IMR-90 (cell line): ENCODE measurements around the gene TOMM20. TPM values are rescaled to one million over a fixed set of nuclear protein-coding genes. Genes with fewer than 3 reads are reported as not detected.
"Not testable (repeated sequence)": the region's sequence is repeated elsewhere in the genome, so short reads cannot be mapped to it uniquely, and the experiment has no call there.

Experiments
- ATAC-seq: fragments of 200-7000 bp; cut with Tn5 transposase; 2 replicates; pipeline ENCODE4 v1.9.1; 2020; ENCODE audit warnings: low read depth, mild to moderate bottlenecking, moderate library complexity
- BruUV-seq: library from RNA; stranded (reverse); fragments of 400-500 nt; replicated peaks from 2 replicates; lab custom pipeline; 2021; lab: Mats Ljungman, UMichigan
- CTCF ChIA-PET: fragments of 300-600 bp; formaldehyde crosslinking; extraction: SDS; loops from one replicate; lab custom pipeline; 2021; ENCODE audit warnings: antibody characterized with exemption; lab: Yijun Ruan, JAX
- POLR2A ChIA-PET: fragments of 300-600 bp; sonication (Branson Sonifier 250); formaldehyde crosslinking; loops from one replicate; lab custom pipeline; 2022; ENCODE audit warnings: antibody characterized with exemption; ENCODE audit not compliant: unreplicated experiment; lab: Charles Lee
- DNase-seq: peaks from one replicate; pipeline ENCODE4 v3.0.0; 2013
- H2AFZ ChIP-seq: replicated peaks from 2 replicates; pipeline ENCODE3; 2013; ENCODE audit warnings: low read length, mild to moderate bottlenecking; ENCODE audit not compliant: poor library complexity
- H2AK5ac ChIP-seq: 2 replicates; pipeline ENCODE4 v1.6.1; 2013; ENCODE audit warnings: low read depth, low read length, inconsistent platforms
- H2AK9ac ChIP-seq: replicated peaks from 2 replicates; pipeline ENCODE3; 2013; ENCODE audit warnings: mild to moderate bottlenecking, low read depth, low read length, moderate library complexity; ENCODE audit not compliant: poor library complexity
- H2BK120ac ChIP-seq: 2 replicates; pipeline ENCODE4 v1.6.1; 2013; ENCODE audit warnings: low read depth, low read length, inconsistent platforms
- H2BK15ac ChIP-seq: 3 replicates; pipeline ENCODE4 v1.6.1; 2013; ENCODE audit warnings: low read depth, low read length, inconsistent platforms
- H2BK20ac ChIP-seq: 2 replicates; pipeline ENCODE4 v1.6.1; 2013; ENCODE audit warnings: low read depth, mild to moderate bottlenecking, inconsistent platforms, low read length, moderate library complexity
- H2BK5ac ChIP-seq: 2 replicates; pipeline ENCODE4 v1.6.1; 2013; ENCODE audit warnings: mild to moderate bottlenecking, low read depth, low read length, inconsistent platforms; ENCODE audit not compliant: poor library complexity, severe bottlenecking
- H3K14ac ChIP-seq: replicated peaks from 2 replicates; pipeline ENCODE4 v1.6.1; 2013; ENCODE audit warnings: low read depth, low read length, inconsistent platforms
- H3K18ac ChIP-seq: 2 replicates; pipeline ENCODE4 v1.6.1; 2013; ENCODE audit warnings: low read depth, low read length, control low read depth
- H3K23ac ChIP-seq: 2 replicates; pipeline ENCODE4 v1.6.1; 2013; ENCODE audit warnings: low read depth, low read length, inconsistent platforms
- H3K27ac ChIP-seq: 2 replicates; pipeline ENCODE4 v1.5.1; 2013; ENCODE audit warnings: mild to moderate bottlenecking, control low read depth, low read length; ENCODE audit not compliant: insufficient read depth
- H3K27me3 ChIP-seq: 2 replicates; pipeline ENCODE4 v1.6.1; 2013; ENCODE audit warnings: low read length; ENCODE audit not compliant: control insufficient read depth, insufficient read depth
- H3K36me3 ChIP-seq: 2 replicates; pipeline ENCODE4 v1.6.1; 2013; ENCODE audit warnings: low read length, mixed read lengths; ENCODE audit not compliant: control insufficient read depth, insufficient read depth
- H3K4ac ChIP-seq: 2 replicates; pipeline ENCODE4 v1.6.1; 2013; ENCODE audit warnings: low read depth, low read length, inconsistent platforms
- H3K4me1 ChIP-seq: 2 replicates; pipeline ENCODE4 v1.6.1; 2013; ENCODE audit warnings: low read length, mixed read lengths; ENCODE audit not compliant: control insufficient read depth, insufficient read depth
- H3K4me2 ChIP-seq: 2 replicates; pipeline ENCODE4 v1.6.1; 2013; ENCODE audit warnings: low read depth, mild to moderate bottlenecking, control low read depth, low read length, moderate library complexity
- H3K4me3 ChIP-seq: 2 replicates; pipeline ENCODE4 v1.5.1; 2013; ENCODE audit warnings: low read depth, mild to moderate bottlenecking, control low read depth, low read length, moderate library complexity; ENCODE audit not compliant: insufficient read depth
- H3K56ac ChIP-seq: 2 replicates; pipeline ENCODE4 v1.6.1; 2013; ENCODE audit warnings: low read length, inconsistent platforms; ENCODE audit not compliant: insufficient read depth; ENCODE audit errors: extremely low read depth
- H3K79me1 ChIP-seq, 2 experiments: 2 replicates each; pipeline ENCODE4 v1.6.1; 2013; ENCODE audit warnings: low read length in 2 of 2, inconsistent platforms in 1 of 2, low read depth in 1 of 2
- H3K9ac ChIP-seq: 2 replicates; pipeline ENCODE4 v1.6.1; 2013; ENCODE audit warnings: low read depth, low read length, control low read depth
- H3K9me1 ChIP-seq: 2 replicates; pipeline ENCODE4 v1.6.1; 2013; ENCODE audit warnings: low read length, inconsistent platforms; ENCODE audit not compliant: insufficient read depth
- H3K9me3 ChIP-seq: 2 replicates; pipeline ENCODE4 v1.6.1; 2013; ENCODE audit warnings: low read length; ENCODE audit not compliant: control insufficient read depth, insufficient read depth
- H4K20me1 ChIP-seq: 2 replicates; pipeline ENCODE4 v1.6.1; 2013; ENCODE audit warnings: low read length, inconsistent platforms; ENCODE audit not compliant: insufficient read depth
- H4K5ac ChIP-seq: 2 replicates; pipeline ENCODE4 v1.6.1; 2013; ENCODE audit warnings: mild to moderate bottlenecking, low read depth, low read length, control low read depth
- H4K8ac ChIP-seq, 2 experiments: 2 replicates each; pipeline ENCODE4 v1.6.1; 2013; ENCODE audit warnings: low read depth in 2 of 2, low read length in 2 of 2, control low read depth in 1 of 2, inconsistent platforms in 1 of 2
- H4K91ac ChIP-seq: 2 replicates; pipeline ENCODE4 v1.6.1; 2013; ENCODE audit warnings: low read depth, low read length, inconsistent platforms; ENCODE audit not compliant: insufficient read depth
- CEBPB ChIP-seq: IDR thresholded peaks from 2 replicates; pipeline ENCODE4 v1.6.1; 2012; ENCODE audit warnings: low read depth, low read length, improper control_type of control experiment
- MAZ ChIP-seq: IDR thresholded peaks from 2 replicates; pipeline ENCODE4 v1.6.1; 2012; ENCODE audit warnings: low read depth, mild to moderate bottlenecking, low read length, improper control_type of control experiment, moderate library complexity, borderline replicate concordance
- NFE2L2 ChIP-seq: fragments of 150-350 bp; IDR thresholded peaks from 2 replicates; pipeline ENCODE4 v1.6.1; 2016; ENCODE audit warnings: low read depth, mild to moderate bottlenecking, low read length
- POLR2A ChIP-seq: IDR thresholded peaks from 2 replicates; pipeline ENCODE4 v1.6.1; 2012; ENCODE audit warnings: mild to moderate bottlenecking, low read depth, low read length
- WGBS, 2 experiments: methylation state at CpG; one replicate each; pipeline versions ENCODE4 v1.1.5 to v1.1.7; 2013; ENCODE audit warnings: missing lambda C conversion rate in 2 of 2; ENCODE audit not compliant: insufficient read length in 1 of 2; ENCODE audit errors: extremely low coverage in 2 of 2; 5-methylcytosine and 5-hydroxymethylcytosine counted together
- dilution Hi-C: fragments of 300-500 bp; cut with HindIII; formaldehyde crosslinking; loops from one replicate; pipeline ENCODE4 v1.14.3; 2018; ENCODE audit warnings: low sequenced_read_pairs; ENCODE audit not compliant: unreplicated experiment
- in situ Hi-C: fragments of 300-500 bp; cut with MboI; formaldehyde crosslinking; loops from 3 replicates; pipeline ENCODE4 v1.14.3; 2019; ENCODE audit warnings: low sequenced_read_pairs, inconsistent platforms, mixed read lengths
- intact Hi-C: fragments of 100-400 bp; cut with micrococcal nuclease; formaldehyde crosslinking; loops from 2 replicates; pipeline ENCODE4 v1.10.0; 2022
- polyA plus RNA-seq, 3 experiments: library from polyadenylated mRNA; depleted of rRNA; stranded (reverse); fragments of >200 nt; gene quantifications; 2 replicates each; pipeline ENCODE4 v1.2.3, GENCODE V29; 2012; ENCODE audit warnings: low replicate concordance in 1 of 3
- total RNA-seq: library from RNA; depleted of rRNA; stranded (reverse); fragments of >200 nt; gene quantifications from 2 replicates; pipeline ENCODE4 v1.2.3, GENCODE V29; 2012

Gene TOMM20
- total and polyA plus RNA-seq, 2 of the 4 experiments (the other 2 are of a cell fraction), result 75.3 to 84.4 TPM

DNA sequence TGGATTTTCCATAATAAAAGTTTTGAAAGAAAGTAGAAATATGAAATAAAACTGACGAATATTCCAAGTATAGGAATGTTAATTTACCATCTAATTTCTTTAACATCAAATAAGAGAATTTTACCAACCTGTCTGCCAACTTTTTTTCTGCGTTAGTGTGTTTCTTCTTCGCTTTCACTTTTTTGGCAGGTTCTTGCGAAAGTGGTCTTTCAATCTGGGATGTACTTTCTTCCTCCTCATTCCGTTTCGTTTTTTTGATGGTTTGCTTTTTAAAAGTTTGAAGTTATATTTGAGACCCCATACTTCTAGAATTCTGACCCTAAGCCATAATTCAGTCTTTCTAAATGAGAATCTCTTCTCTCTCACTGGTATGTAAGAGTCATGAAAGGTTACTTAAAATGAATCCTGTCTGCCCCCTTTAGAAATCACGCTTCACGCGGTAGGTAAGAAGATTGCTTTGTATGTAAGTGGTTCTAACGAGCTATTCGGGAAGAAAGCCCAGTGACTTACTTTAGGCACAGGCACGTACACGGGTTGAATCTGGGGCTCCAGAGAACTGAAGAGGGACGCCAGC lies 31.8 kb upstream of the TOMM20 start:
- ATAC-seq (peak; percentile 36), DNase-seq (peak; percentile 64)
- no peaks in the 10 kb centered on the region for H3K27me3 ChIP-seq
- H3K4me1 ChIP-seq, result peaks cover 2% of the 10 kb centered on the region
- H3K18ac ChIP-seq, result peak overlapping the region; percentile 30; the same call in 1 of the 2 replicates
- H4K5ac ChIP-seq, result peak overlapping the region; percentile 93
- H2BK20ac ChIP-seq, result no peak overlapping the region
- H3K9me1 ChIP-seq, result peaks cover 15% of the 10 kb centered on the region
- ChIA-PET POLR2A (no interaction called here), CTCF (interaction anchor here (0.6 to 1.1 kb wide), 3 partner anchors 39 to 256 kb away, joined by 3 to 6 read pairs (median 4); no protein-coding TSS in a partner anchor)
- BruUV-seq, result TSS peak; percentile 43
- H2BK15ac ChIP-seq, result no peak overlapping the region
- peak overlapping the region; percentile 95 for H3K27ac ChIP-seq
- peaks cover 35 to 49% of the 10 kb centered on the region in 2 experiments for H3K79me1 ChIP-seq
- peaks cover 23% of the 10 kb centered on the region for H3K36me3 ChIP-seq
- dilution Hi-C loops, result no loop called here
- H3K9me3 ChIP-seq, result no peaks in the 10 kb centered on the region
- peak overlapping the region; percentile 89 for H3K14ac ChIP-seq
- peak overlapping the region; percentile 92 for H2AFZ ChIP-seq
- peak overlapping the region; percentile 82 for H2BK5ac ChIP-seq
- no peak overlapping the region for H2AK5ac ChIP-seq
- peak overlapping the region; percentile 26; the same call in 1 of the 2 replicates for H2BK120ac ChIP-seq
- peak overlapping the region; percentile 84 for H3K4ac ChIP-seq
- H3K56ac ChIP-seq, result peak overlapping the region; percentile 51
- peak overlapping the region; percentile 88 for H3K4me3 ChIP-seq
- 0% methylated on average over 4 of the region's 14 CpGs; no CpG with 5 or more reads in 1 of the 2 experiments for WGBS, 2 experiments
- H4K8ac ChIP-seq, result peak overlapping the region; percentile 82 to 98
- H4K20me1 ChIP-seq, result no peaks in the 10 kb centered on the region
- peak overlapping the region; percentile 87 for H3K4me2 ChIP-seq
- peak overlapping the region; percentile 96 for H3K9ac ChIP-seq
- intact Hi-C loops, result loop anchor here (5.0 kb wide), 1 partner anchor 257 kb away; no protein-coding TSS in a partner anchor
- H2AK9ac ChIP-seq, result peak overlapping the region; percentile 37
- peak overlapping the region; percentile 83 for H3K23ac ChIP-seq
- in situ Hi-C loops, result no loop called here
- no peak for TF ChIP-seq NFE2L2
- peak; percentile 60 for TF ChIP-seq CEBPB
- TF ChIP-seq POLR2A, result no peak
- TF ChIP-seq MAZ, result no peak
- H4K91ac ChIP-seq, result peak overlapping the region; percentile 76

- in situ Hi-C loops, H3K56ac ChIP-seq, DNase-seq, H4K5ac ChIP-seq, H2BK15ac ChIP-seq, BruUV-seq, ATAC-seq, H4K8ac ChIP-seq, POLR2A ChIA-PET, H3K9me3 ChIP-seq, H3K27ac ChIP-seq, H2AK9ac ChIP-seq, H3K18ac ChIP-seq, H4K91ac ChIP-seq, H3K27me3 ChIP-seq, H2BK5ac ChIP-seq, H3K4ac ChIP-seq, H2BK120ac ChIP-seq, dilution Hi-C loops, H4K20me1 ChIP-seq, H2AFZ ChIP-seq, H2BK20ac ChIP-seq, H3K14ac ChIP-seq, H3K23ac ChIP-seq, H3K4me1 ChIP-seq: not testable (repeated sequence)
- 100% methylated on average over 3 of the region's 9 CpGs; no CpG with 5 or more reads in 1 of the 2 experiments for WGBS, 2 experiments
- Histone ChIP-seq H3K9ac (0 out of 2 replicates have a peak overlapping the region, but pooled peaks have one; percentile 96), H3K79me1 (peaks cover 35 to 52% of the 10 kb centered on the region in 2 experiments), H3K9me1 (peaks cover 15% of the 10 kb centered on the region), H3K36me3 (peaks cover 26% of the 10 kb centered on the region), H3K4me2 (peak overlapping the region; percentile 87), H2AK5ac (0 out of 2 replicates have a peak overlapping the region, but pooled peaks have one; percentile 21), H3K4me3 (peak overlapping the region; percentile 11; the same call in 1 of the 2 replicates)
- intact Hi-C loops, result loop anchor here (5.0 kb wide), 1 partner anchor 257 kb away; no protein-coding TSS in a partner anchor
- CTCF ChIA-PET, result interaction anchor here (0.6 kb wide), 1 partner anchor 38 kb away, joined by 4 read pairs; no protein-coding TSS in a partner anchor
Measured at GRCh38 chr1:235159930-235160329, 31.3 kb upstream of the TOMM20 start.
